ENCODE measurements around the gene CETN3. TPM values are rescaled to one million over a fixed set of nuclear protein-coding genes. Genes with fewer than 3 reads are reported as not detected.

CETN3 gene
- polyA plus RNA-seq (ENCODE audit: insufficient read length in 4 of 4), result 10 to 100 TPM; 66.7 to 84.8 (median 79.7) TPM

- DNase-seq (ENCODE audit: low read depth in 4 of 4, low spot score in 3 of 4), result peak; percentile 87 to 96 (median 94)
These were observed at the start of gene CETN3 for GRCh38 chr5:90409318-90410177. CETN3 (minus strand) TSS chr5:90409756; CDS start chr5:90409661, 95 bp downstream.

DNA sequence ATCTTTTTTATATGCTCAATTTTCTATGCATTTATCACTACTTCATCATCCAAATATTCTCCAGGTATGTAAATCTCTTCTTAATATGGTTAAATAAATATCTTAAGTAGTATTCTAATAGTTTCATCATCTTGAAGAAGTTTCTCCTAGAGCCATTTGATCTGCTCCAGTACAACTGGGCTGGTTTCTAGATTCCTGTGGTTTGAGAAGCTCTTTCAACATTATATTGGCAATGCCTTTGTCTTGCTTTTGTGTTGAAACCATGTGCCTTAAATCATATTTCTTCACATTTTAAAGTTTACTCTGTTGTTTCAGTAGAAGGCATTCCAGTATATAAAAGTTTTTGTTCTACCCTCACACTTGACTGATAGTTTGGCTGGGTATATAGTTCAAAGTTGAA is 37.4 kb upstream of the CETN3 start:
- no peak for DNase-seq (ENCODE audit: low read depth in 4 of 4, low spot score in 3 of 4)

- DNase-seq (ENCODE audit: low read depth in 4 of 4, low spot score in 3 of 4), result no peak
These were observed 31.1 kb upstream of the CETN3 start for GRCh38 chr5:90440644-90441043.

GRCh38 chr5:90438100-90438499 is 28.5 kb upstream of the CETN3 start:
- DNase-seq (ENCODE audit: low read depth in 4 of 4, low spot score in 3 of 4), result no peak

- DNase-seq (ENCODE audit: low read depth in 4 of 4, low spot score in 3 of 4), result no peak
These were observed 28.1 kb upstream of the CETN3 start for GRCh38 chr5:90437663-90438062.

DNA sequence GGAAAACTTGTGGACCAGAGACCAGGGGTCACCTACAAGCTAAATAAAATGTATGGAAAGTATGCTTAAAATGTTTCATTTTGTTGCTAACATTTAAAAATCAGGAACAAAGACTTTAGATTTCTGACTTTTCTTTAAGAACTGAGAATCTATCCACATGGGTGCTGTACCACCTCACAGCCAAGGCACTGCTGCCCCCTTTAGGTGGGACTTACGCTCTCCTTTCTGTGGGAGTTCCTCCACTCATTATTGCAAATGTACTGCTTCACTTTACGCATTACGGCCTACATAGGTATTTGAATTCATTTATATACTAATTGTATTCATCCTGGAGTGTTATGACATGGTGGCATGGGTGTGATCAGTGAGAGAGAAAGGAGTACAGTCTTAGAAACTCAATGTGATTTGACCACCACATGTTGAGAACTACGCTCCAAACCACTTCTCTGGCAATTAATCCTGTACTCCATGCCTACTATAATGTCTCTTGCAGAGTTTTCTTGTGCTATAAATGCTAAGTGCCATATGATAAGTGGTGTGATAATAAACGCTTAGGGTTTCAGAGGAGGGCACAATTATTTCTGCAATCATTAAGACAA is 24.7 kb upstream of the CETN3 start:
- DNase-seq (ENCODE audit: low read depth in 4 of 4, low spot score in 3 of 4), result no peak

DNA sequence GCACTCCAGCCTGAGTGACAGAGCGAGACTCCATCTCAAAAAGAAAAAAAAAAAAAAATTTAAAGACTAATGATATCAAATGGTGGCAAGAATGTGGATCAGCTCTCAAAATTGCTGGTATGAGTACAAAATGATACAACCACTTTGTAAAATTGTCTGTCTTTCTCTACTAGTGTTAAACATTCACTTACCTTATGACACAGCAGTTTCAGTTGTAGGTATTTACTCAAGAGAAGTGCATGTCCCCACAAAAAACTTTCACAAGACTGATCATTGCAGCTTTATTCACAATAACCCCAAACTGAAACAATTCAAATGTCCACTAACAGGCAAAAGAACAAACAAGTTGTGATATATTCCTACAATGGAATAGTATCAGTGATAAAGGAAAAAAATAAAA is 14.7 kb upstream of the CETN3 start:
- DNase-seq (ENCODE audit: low read depth in 4 of 4, low spot score in 3 of 4), result no peak

DNA sequence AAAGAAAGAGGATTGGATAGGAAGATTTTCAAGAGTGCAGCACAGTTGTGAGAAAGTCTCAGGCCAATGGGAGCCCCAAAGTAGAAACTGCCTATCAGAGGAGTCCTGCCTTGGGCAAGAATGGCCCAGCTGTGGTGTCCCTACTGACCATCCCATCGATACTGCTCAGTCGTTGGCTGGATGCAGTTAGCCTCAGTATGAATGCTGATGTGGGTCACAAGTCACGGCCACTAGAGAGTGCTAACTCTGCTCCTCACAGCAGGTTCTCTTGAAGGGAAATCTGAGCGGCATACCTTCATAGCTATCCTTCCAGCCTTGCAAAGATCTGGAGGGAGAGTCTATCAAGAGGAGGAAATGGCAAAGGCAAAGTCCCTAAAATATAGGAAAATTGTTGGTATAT is 11.6 kb upstream of the CETN3 start:
- no peak for DNase-seq (ENCODE audit: low read depth in 4 of 4, low spot score in 3 of 4)

GRCh38 chr5:90418214-90418613 is 8.7 kb upstream of the CETN3 start:
- no peak for DNase-seq (ENCODE audit: low read depth in 4 of 4, low spot score in 3 of 4)

GRCh38 chr5:90410178-90410762 is 714 bp upstream of the CETN3 start:
- peak in 1 of 4 donors; percentile 18 for DNase-seq (ENCODE audit: low read depth in 4 of 4, low spot score in 3 of 4)

- peak in 2 of 4 donors; percentile 3 to 19 for DNase-seq (ENCODE audit: low read depth in 4 of 4, low spot score in 3 of 4)
These were observed 812 bp downstream of the CETN3 start for GRCh38 chr5:90408571-90409317.

- DNase-seq (ENCODE audit: low read depth in 4 of 4, low spot score in 3 of 4), result no peak
These were observed 3.1 kb downstream of the CETN3 start for GRCh38 chr5:90406466-90406865.

DNA sequence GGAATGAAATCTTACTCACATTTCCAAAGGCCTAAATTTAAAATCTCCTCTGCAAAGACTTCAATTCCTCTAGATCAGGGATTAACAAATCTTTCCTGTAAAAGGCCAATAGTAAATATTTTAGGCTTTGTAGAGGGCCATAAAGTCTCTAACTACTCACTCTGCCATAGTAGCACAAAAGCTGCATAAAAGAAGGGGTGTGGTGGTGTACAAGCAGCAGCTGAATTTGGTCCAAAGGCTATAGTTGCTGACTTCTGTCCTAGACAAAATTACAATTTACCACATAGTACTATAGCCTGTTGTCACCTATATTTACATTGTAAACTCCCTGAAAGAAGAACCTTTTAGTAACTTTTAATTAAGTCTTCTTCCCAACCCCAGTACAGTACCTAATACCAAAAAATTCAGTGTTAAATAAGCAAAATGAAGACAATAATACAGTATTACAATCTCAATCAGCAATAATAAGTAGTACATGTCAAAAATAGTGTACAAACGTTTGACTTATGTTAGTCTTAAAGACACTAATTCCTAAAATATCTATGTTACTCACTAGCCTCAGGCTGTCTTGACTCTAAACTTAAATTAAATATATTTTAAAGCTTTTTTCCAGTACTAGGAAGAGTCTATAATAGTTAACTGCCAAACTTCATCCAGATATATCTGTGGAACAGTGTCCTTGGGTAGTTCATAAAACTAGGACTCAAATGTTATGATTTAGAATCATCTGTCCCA is 6.9 kb downstream of the CETN3 start:
- DNase-seq (ENCODE audit: low read depth in 4 of 4, low spot score in 3 of 4), result no peak

DNA sequence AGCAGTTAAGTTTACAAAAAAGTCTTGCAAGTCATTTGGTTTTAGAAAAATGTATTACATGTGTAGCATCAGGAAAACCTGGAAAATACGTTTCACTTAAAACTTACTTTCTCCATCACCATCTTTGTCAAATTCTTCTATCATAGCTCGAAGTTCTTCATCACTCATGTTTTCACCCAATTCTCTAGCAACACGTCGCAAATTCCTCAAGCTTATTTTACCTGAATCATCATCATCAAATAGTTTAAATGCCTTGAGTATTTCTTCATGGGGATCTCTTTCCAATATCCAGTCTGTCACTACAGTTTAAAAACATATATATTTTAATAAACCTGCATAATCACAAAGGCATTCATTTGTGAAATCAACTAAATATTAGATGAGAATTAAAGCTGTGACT is 10.3 kb downstream of the CETN3 start:
- DNase-seq (ENCODE audit: low read depth in 4 of 4, low spot score in 3 of 4), result no peak

- no peak for DNase-seq (ENCODE audit: low read depth in 4 of 4, low spot score in 3 of 4)
These were observed 10.8 kb downstream of the CETN3 start for GRCh38 chr5:90398726-90399125.

DNA sequence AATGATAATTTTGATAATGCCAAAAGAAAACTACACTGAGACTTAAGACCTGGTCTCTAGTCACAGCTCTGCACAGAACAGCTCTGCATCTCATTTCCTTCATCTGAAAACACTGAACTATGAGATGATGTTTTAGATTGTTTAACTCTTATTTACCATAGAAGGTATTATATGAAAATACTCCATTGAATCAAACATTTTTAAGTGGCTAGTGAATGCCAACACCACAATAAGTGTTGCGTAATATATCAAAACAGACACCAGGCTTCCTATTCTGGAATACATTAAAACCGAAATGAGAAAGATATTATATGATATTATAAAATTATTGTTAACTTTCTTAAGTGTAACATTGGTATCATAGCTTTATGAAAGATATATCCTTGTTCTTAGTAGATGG is 14.6 kb downstream of the CETN3 start:
- DNase-seq (ENCODE audit: low read depth in 4 of 4, low spot score in 3 of 4), result no peak

DNA sequence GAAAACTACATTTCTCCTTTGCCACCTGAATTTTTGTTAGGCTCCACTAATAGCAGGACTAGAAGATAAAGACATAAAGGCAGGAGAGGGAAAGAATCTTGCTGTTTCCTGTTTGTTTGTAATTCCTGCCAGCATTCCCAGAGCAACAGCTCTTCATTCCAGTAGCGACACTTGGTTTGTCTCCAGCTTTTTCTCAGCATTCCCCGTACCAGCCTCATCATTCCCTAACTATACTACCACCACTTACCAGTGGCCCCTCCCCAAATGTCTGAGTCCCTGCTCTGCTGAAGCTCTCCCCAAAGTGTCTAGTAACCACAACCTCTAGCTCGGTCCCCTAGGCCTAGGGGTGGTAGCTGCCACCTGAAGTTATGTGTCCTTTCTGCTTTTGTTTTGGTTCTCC is 18.6 kb downstream of the CETN3 start:
- no peak for DNase-seq (ENCODE audit: low read depth in 4 of 4, low spot score in 3 of 4)

GRCh38 chr5:90390326-90390725 is 19.2 kb downstream of the CETN3 start:
- DNase-seq (ENCODE audit: low read depth in 4 of 4, low spot score in 3 of 4), result no peak

- DNase-seq (ENCODE audit: low read depth in 4 of 4, low spot score in 3 of 4), result no peak
These were observed 22.0 kb downstream of the CETN3 start for GRCh38 chr5:90387508-90387907.

DNA sequence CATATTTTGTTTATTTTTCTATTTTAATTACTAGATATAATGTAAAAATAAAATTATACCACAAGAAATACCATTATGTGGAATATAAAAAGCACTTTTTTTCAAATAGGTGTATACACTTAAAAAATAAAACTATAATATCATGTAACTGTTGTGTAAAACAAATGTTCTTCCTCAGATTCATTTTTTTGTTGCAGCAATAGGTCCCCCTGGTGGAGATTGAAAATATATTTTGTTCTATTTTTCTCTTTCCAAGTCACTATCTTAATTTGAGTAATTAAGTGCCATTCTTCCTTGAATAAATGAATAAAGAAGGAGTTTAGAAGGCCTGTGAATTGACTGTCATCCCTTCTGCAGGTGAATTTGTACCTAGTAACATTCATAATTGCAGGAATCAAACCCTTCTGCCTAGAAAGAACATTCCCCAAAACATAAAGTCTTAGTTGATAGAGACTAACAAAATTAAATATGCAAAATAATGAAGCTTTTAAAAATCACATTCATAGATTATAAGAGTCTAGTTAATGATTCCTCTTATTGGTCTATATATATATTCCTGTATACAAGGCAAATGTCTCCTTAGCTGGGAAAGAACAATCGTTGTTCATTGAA is 23.4 kb downstream of the CETN3 start:
- peak in 2 of 4 donors; percentile 4 to 7 for DNase-seq (ENCODE audit: low read depth in 4 of 4, low spot score in 3 of 4)
